Effector CD4-positive, alpha-beta T cell (primary cell): ENCODE results near the gene NOD2.
A peak's percentile ranks its signal among the peaks of the same experiment; 100 is the strongest.

ENCODE experiments used
- DNase-seq: peaks from one replicate; pipeline ENCODE4 v3.0.0-alpha.2; 2020

The NOD2 gene

DNA sequence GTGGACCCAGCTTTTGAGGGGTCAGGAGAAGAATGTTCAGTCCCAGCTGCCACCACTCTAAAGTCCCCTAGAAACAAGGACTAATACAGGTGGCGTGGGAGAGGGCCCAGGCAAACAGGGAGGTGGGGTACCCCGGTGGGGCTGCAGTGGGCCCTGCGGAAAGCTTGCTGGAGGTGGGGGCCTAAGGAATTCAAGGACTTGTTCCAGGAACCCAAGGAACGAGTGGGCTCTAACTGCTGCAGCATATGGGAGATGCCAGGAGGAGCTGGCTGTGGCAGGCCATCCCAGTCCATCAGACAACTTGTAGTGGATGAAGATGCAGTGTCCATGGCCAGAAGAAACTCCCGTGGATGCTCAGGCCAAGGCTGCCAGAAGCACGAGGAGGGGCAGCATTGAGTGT is 22.9 kb upstream of the NOD2 start:
- no peak for DNase-seq

DNA sequence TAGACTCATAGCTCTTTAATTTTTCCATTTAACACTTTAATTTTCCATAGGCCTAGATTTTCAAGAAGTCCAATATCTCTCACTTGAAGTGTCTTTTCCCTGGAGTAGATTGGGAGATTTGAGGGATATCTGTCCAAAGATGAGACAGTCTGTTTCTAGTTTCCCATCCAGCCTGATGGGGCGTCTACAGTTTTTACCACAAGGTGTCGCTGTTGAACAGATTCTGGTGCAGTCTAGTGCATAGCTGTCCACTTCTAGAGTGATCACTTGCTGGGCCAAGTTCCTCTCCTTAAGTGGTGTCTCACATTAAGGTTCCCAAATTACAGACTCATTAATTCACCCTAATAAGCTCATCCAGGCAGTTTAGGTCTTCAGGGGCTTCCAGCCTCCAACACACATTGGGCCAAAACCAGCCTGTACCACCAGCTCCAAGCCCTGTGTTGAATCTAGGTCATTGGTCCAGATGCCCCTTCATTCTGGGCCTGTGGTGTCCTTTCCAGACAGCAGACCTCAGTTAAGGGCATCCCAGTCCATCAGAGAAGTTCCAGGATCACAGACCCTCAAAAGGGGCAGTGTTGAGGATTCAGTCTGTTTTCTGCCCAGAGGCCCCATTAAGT is 21.7 kb upstream of the NOD2 start:
- peak; percentile 41 for DNase-seq

DNA sequence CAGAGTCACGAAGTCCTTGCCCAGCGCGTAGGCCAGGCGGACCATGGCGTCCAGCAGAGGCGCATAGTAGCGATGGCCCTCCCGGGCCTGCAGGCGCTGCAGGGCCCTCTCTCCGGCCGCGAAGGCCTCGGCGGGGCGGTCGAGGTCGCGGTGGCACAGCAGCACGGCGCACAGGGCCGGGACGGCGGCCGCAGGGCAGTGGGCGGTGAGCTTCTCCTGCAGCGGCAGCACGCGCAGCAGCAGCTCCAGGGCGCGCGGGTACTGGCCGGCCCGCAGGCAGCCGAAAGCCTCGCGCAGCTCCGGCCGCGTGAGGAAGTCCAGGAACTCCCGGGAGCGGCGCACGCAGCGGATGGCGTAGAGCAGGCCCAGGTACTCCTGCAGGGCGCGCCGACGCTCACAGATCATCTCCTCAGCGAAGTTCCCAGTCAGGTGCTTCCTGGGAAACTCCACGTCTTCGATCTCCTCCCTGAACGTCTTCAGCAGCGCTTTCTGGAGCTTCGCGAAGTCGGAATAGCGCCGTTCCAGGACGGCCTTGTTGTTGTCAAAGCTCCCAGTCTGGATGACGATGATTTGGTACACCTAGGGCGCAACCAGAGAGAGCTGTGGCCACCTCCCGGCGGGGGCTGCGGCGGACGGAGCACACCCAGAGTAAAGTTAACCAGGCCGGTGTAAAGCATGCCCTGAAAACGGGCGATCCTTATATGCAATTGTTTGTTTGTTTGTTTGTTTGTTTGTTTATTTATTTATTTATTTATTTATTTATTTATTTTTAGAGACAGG is 19.7 kb upstream of the NOD2 start:
- no peak for DNase-seq

DNA sequence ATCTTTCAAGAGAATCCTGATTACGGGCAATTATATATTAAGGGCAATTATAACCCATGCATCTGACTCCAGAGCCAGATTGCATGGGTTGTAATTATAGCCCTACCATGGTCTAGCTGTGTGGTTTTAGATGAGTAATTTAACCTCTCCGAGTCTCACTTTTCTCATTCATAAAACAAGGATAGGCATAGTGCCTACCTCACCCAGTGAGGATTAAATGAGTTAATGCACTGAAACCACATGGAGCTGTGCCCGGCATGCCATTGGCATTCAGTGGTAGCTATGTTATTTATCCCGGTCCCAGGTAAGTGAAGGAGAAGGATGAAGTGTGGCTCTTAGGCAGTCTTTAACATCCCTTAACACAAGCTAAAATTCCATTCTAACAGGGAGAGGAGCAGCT is 18.6 kb upstream of the NOD2 start:
- DNase-seq = no peak

DNA sequence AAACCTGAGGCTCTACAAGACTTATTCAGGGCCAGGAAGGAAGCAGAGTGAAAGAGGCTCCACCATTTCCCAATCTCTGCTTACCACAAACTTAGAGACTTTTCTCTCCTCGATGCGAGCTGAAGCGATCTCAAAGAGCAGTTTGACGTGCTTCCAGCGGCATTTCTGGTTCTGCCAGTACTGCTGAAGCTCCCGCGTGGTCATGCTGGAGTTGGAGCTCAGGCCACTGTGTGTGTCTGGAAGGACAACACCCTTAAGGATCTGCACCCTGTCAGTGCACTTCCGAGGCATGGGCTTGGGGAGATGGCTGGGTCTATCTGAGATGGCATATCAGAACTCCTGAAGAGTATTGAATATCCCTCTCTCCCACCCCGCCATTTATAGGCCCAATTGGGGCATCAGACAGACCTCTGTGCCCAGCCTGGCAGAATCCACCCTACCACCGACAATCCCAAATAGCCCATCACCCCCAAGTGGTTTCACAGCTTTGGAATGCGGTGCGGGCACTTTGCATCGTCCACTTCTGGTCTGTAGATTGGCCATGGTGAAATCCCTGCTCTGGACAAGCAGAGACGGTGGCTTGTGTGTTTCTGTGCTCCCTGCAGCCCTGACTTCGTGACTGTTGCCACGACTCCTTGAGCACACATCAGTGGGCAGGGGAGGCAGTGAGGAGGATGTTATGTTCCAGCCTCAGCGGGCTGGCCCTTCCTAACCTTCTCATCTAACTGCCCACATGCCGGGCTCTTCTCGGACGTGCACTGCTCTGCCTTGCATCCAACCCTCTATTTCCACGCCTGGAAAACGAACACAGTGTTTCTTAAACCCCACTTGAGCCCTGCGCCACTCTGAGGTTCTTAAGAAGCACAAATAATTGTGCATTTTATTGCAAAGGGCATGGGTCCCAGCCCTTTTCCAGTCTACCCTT is 17.5 kb upstream of the NOD2 start:
- no peak for DNase-seq

DNA sequence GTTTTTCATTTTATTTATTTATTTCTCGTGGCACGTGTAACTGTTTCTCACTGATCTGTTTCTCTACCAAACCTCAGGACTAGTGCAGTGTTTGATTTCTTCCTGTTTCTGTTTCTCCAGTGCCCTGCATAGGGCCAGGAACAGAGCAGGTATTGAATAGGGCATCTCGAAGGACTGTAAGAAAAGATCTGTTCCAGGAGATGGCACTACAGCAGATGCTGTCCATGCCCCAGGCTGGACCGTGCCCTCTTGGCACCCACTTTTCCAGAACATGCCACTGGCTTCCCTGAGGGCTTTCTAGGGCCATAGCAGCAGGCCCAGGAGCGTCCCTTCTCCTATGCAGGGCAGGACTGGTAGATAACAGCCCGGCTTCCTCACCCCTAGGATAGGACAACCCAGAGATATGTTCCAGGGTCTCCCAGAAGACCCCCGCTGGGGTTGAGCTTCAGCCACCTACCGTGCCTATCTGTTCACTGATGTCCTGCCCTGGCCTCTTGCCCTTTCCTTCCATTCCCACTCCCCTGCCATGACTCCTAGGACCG is 16.7 kb upstream of the NOD2 start:
- no peak for DNase-seq

DNA sequence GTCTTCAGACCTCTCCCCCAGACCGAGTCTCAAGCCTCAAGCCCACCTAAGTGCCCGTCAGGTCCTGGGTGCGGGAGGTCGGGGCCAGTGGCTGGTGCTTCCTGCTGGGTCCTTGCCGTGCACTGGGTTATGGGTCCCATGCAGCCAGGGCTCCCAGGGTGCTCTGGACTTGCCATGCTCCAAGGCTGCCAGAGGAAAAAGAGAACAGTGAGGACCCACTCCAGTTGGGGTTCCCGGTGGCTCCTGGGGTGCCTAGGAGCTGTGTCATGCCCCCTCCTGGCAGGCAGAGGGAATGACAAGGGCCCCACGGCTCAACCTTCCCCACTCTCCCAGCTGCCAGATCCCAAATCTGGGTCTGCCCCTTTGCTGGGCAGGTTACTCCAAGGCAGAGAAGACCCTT is 16.1 kb upstream of the NOD2 start:
- DNase-seq = no peak

DNA sequence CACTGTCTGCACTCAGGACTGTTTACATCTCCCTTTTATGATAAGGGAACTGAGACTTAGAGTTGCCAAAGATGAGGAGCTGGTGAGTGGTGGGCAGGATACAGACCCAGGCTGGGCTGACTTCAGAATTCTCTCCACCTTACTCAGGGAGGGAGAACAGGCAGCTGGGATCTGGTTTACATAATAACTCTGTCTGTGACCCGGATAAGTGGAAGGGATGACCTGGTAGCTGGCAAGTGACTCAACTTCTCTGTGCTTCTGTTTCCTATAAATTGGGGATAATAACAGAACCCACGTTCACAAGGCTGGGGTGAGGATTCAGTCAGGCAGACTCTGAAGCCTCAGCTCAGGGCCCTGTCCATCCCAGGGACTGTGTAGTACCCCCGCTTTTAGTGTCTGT is 14.9 kb upstream of the NOD2 start:
- DNase-seq = no peak

DNA sequence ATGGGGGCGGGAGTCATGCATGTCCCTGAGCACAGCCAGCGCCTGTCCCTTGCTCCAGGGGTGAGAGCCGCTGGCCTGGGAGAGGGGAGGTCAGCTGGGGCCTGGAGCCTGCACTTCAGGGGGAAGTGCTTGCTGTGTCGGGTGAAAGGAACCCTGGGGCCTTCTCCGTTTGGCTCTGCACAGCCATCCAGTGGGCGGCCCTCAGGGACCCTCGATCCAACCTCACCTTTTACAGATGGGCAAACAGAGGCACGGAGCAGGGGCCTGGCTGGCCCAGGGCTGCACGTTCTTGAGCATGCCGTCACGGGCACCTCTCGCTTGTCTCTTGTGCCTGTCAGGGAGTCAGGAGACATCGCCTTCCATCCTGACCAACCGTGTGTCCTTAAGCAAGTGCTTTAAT is 14.1 kb upstream of the NOD2 start:
- no peak for DNase-seq

DNA sequence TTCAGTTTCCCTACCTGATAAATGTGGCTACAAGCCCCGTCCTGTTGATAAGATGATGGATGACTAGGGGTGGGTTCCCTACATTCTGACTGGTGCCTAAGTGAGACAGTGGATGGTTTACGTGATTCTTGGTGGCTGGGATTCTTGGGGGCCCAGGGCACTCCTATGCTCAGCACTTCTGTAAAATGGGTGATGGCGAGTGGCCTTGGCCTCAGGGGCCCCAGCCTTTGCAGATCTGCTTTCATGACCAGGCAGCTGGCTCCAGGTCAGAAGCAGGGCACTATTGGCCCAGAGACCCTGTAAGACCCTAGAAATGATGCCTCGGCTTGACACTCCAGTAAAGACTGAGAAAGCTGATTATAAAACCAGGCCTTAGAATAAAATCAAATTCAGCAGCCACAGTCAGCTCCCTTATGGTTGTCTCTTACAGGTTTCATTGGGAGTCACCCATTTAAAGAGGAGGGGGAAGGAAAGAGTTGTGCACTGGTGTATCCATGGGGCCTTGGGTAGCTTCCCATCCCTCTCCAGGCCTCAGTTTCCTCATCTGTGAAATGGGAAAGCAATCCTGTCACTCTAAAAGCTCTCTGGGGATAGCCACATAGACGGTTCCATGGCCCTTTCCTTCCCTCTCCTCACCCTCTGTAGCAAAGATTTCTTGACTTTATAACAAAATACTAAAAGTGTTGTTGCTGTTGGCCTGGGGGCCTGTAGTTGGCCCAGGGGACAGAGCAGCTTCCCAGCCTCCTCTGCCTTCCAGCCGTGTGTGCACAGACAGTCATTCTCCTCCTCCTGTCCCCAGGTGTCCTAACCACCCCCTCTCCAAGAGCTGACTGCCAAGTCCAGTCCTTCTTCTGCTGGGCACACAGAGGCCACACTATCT is 13.5 kb upstream of the NOD2 start:
- no peak for DNase-seq

DNA sequence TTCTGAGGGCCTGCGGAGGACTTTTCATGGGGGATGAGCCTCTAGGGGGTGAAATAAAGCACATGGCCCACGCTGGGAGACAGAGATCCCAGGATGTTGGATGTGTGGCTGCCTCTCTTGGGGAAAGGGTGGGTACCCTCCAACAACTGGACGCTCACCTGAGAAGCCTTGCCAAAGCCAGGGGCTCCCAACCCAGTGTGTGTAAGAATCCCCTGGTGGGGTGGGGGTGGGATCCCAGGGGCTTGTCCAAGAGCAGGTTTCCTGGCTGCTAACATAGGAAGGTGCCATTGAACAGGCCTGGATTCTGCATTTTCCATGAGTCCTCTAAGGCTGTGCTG is 12.9 kb upstream of the NOD2 start:
- no peak for DNase-seq

DNA sequence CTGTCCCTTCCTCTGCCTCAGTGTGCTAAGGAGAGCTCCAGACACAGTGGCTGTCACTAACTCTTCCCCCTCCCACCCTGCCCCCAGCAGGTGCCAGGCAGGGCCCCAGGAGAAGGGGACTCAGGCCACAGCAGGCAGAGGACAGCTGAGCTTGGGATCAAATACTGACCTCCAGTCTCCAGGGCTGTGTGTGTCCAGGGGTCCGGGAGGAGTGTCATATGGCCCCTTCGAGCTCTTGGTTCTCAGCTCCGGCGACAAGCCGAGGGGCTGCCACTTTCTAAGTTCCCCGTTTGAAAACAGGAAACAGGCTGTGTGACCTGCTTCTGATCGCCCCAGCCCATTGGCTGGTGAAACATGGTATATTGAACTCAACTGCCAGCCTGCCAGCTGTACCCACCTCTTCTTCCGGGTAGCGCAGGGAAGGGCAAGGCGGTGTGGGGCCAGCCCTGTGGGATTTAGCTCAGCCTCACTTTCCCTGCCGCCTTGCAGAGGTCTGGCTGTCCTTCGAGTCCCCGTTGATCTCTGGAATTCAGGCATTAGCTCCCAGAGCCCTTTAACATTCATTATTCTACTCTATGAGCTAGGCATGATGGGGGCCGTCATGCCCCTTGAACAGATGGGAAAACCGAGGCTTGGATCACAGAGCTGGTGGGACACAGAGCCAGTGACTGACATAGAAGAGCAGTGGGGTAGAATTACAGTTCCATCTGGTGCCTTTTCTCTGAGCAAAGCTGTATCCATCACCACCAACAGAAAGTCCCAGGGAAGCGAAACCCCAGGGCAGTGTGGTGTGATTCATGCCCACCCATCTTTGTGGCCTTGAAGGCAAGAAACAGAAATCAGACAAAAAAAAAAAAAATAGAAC is 12.2 kb upstream of the NOD2 start, which contains the start of gene SNX20:
Gene SNX20, minus strand, starts transcription at position 292 of the 865 bp plus-strand sequence. CDS start 3,786 bp downstream, outside the sequence.
- DNase-seq = peak; percentile 63

DNA sequence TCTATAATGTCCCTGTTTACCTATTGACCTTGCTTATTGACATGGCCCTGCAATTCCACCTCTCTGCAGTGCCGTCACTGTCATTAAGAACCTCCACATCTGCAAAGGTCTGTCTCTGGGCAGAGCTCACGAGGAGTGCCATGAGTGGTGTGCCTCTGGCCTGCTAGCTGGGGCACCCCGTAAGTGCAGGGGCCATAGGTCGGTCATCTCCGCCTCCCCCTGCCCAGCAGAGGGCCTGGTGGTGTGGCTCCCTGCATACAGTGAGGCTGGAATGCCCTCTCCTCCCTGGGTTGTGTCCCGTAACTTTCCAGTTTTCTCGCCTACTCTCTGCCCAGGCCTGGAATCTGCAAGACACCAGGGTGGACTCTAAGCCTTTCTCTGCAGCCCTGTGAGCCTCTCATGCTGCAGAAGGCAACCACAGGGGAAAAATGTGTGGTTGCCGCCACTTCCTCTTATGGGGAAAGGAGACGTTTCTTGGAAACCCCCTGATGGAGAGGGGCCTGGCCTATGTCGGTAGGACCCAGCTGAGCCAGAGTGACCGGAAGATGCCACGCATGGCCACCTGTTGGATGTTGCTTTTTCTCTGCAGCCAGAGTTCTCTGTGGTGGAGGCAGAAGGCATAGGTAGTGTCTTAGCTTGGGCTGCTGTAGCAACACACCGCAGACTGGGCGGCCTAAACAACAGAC is 9.6 kb upstream of the NOD2 start:
- DNase-seq = no peak

DNA sequence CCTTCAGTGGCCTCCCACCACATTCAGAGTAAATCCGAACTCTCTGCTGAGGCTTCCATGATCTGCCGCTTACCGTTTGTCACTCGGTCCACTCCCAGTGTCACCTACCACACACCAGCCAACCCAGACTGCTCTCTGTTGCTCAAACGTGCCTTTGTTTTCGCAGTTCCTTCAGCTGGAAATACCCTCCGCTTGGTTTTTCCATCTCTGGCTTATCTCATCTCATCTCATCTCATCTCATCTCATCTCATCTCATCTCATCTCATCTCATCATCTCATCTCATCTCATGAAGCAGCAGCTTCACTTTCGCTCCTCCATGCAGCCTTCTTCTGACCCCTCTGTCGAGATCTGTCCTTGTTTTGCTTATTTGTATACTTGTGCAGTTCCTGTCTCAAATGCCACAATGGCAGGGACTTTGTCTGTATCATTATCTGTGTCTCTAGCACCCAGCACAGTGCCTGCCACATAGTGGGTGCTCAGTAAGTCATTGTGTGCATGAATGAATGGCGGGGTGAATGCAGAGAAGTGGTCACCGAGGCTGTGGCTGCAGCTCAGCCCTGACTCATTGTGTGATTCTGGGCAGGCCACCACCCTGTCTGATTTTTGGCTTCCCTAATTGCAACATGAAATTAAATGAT is 8.5 kb upstream of the NOD2 start:
- no peak for DNase-seq

DNA sequence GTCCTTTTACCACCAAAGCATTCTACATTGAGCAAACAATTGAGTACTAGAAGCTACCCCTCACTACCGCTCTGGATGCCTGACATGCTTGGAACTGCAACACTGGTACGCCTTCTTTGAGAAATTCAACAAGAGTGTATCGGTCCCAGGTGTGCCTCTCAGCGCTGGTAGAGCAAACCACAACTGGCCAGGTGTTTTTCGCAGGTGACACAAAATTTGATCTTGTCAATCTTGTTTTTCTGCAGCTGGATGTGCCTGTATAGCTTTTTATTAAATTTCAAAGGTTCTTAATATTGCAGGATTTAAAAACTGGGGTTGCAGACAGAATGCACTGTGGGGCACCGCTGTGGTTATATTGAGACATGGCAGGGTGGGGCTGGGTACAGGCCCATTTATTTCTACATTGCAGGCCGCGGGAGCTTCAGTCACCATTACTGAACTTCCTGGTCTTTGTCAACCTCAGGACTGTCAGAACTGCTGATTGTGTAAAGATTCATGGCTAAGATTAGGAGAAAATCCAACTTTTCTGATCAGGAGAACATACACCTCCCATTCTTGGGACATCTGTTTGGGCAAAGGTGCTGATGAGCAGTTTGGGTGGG is 7.8 kb upstream of the NOD2 start:
- DNase-seq = no peak

DNA sequence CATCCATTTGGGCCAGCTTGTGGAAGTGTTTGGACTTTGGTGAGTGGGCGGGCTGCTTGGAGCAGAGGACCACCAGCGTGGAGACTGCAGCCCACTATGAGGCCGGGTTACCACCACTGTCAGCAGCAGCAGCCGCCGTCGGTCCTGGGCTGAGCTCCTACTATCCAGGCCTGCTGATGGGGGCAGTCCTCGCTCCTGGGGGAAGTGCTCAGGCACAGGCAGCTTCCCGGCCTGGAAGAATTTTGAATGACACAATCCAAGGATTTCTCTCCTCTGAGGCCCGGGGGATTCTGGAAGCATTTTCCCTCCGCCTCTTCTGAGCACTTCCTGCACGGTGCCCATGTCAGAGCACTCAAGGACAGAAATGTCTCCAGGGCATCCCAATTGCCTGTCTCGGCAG is 5.3 kb upstream of the NOD2 start:
- no peak for DNase-seq

DNA sequence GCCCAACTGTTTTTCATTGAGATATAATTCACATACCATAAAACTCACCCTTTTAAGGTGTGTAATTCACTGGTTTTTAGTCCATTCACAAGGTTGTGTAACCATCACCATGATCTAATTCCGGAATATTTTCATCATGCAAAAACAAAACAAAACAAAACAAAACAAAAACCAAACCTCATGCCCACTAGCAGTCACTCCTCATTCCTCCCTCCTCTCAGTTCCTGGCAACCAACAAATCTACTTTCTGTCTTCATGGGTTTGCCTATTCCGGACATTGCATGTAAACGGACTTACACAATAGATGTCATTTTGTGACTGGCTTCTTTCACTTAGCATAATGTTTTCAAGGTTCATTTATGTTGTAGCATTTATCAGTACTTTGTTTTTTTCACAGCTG is 4.5 kb upstream of the NOD2 start:
- no peak for DNase-seq

DNA sequence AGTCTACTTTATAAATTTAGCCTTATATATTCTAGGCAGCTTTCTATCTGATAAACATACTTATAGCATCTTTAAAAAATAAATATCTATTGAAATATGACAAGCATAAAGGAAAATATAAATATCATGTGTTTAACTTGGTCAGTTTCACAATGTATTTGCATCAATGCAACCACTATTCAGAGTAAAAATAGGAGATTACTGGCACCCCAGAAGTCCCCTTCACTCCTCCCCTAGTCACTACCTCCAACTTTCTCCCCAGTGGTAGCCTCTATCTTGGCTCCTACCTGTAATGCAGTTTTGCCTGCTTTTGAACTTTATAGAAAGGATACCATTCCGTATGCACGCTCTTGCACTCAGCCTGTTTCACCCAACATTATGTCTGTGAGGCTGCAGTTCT is 3.2 kb upstream of the NOD2 start:
- DNase-seq = no peak

DNA sequence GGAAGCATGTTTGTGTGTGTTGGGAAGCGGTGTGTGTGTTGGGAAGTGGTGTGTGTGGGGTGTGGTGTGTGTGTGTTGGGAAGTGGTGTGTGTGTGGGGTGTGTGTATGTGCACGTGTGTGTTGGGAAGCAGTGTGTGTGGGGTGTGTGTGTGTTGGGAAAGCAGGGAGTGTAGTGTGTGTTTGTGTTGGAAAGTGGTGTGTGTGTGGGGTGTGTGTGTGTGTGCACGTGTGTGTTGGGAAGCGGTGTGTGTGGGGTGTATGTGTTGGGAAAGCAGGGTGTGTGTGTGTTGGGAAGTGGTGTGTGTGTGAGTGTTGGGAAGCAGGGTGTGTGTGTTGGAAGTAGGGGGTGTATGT is 785 bp upstream of the NOD2 start:
- DNase-seq = no peak

DNA sequence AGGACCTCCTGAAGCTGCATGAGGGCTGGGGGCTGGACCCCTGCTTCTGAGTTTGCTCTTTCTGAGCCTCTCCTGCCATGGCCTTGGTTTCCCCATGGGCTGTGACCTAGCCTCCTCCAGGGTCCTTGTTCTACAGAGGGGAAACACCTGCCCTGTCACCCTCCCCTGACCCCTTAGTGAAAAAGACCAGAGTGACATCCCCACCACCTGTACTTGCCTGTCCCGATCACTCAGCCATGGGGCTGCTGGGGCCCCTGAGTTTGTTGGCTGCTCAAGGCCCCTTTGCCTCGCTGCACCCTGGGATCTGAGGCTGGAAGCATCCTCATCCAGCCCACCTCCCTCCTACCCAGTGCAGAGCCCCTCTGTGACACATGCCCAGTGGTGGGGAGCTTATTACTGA is 800 bp downstream of the NOD2 start:
- DNase-seq = no peak
